CD14-positive monocyte (primary cell): ENCODE results near the gene MPDU1. TPM values are rescaled to one million over a fixed set of nuclear protein-coding genes. Genes with fewer than 3 reads are reported as not detected.

Experiments used
- DNase-seq, 3 donors: peaks; one replicate each; pipeline ENCODE4 v3.0.0-alpha.2; 2011 to 2022
- H2AFZ ChIP-seq: 2 replicates; pipeline ENCODE4 v1.6.0; 2012; ENCODE audit warnings: mild to moderate bottlenecking, low read depth, low read length, inconsistent platforms; ENCODE audit not compliant: insufficient read depth, poor library complexity, severe bottlenecking
- H3K27ac ChIP-seq, 2 donors: 1 replicate in 1 of 2; 2 replicates in 1 of 2; pipeline ENCODE4 v1.5.1; 2012 to 2013; ENCODE audit warnings: low read length in 2 of 2, control low read depth in 1 of 2, inconsistent platforms in 1 of 2, low read depth in 1 of 2, mild to moderate bottlenecking in 1 of 2
- H3K27me3 ChIP-seq, 2 donors: one replicate each; pipeline versions ENCODE4 v1.6.0 to v1.6.1; 2011 to 2013; ENCODE audit warnings: low read length in 2 of 2; ENCODE audit not compliant: control insufficient read depth in 2 of 2, insufficient read depth in 2 of 2
- H3K36me3 ChIP-seq, 2 donors: replicated peaks in 1 of 2; 1 replicate in 1 of 2; 2 replicates in 1 of 2; pipeline versions ENCODE4 v1.5.1 to v1.6.1; 2012 to 2013; ENCODE audit warnings: low read length in 2 of 2, control low read depth in 1 of 2, inconsistent platforms in 1 of 2, mild to moderate bottlenecking in 1 of 2; ENCODE audit not compliant: insufficient read depth in 2 of 2, control insufficient read depth in 1 of 2
- H3K4me1 ChIP-seq, 2 donors: 1 replicate in 1 of 2; 2 replicates in 1 of 2; pipeline versions ENCODE4 v1.5.1 to v1.6.1; 2012 to 2013; ENCODE audit warnings: low read length in 2 of 2, control low read depth in 1 of 2, inconsistent platforms in 1 of 2, mild to moderate bottlenecking in 1 of 2, moderate library complexity in 1 of 2; ENCODE audit not compliant: insufficient read depth in 2 of 2, control insufficient read depth in 1 of 2
- H3K4me2 ChIP-seq: replicated peaks from 2 replicates; pipeline ENCODE3; 2012; ENCODE audit warnings: low read length, moderate library complexity, mild to moderate bottlenecking; ENCODE audit not compliant: poor library complexity, severe bottlenecking; ENCODE audit errors: extremely low read depth
- H3K4me3 ChIP-seq, 3 experiments: fragments of 200-600 bp in 1 of 3; sonication (generic) in 1 of 3; replicated peaks in 1 of 3; 1 replicate in 2 of 3; 2 replicates in 1 of 3; pipeline ENCODE4 v1.5.1; 2011 to 2013; ENCODE audit warnings: low read length in 3 of 3, mild to moderate bottlenecking in 3 of 3, control low read depth in 2 of 3, low read depth in 2 of 3, inconsistent platforms in 1 of 3, moderate library complexity in 1 of 3
- H3K79me2 ChIP-seq: 2 replicates; pipeline ENCODE4 v1.6.0; 2012; ENCODE audit warnings: mild to moderate bottlenecking, control low read depth, inconsistent platforms, low read length, moderate library complexity; ENCODE audit not compliant: insufficient read depth
- H3K9ac ChIP-seq: 2 replicates; pipeline ENCODE4 v1.6.0; 2017; ENCODE audit warnings: low read length, mild to moderate bottlenecking; ENCODE audit not compliant: insufficient read depth, poor library complexity, severe bottlenecking
- H3K9me3 ChIP-seq, 2 donors: replicated peaks in 1 of 2; 1 replicate in 1 of 2; 2 replicates in 1 of 2; pipeline versions ENCODE4 v1.5.1 to v1.6.1; 2012 to 2013; ENCODE audit warnings: low read length in 2 of 2, control low read depth in 1 of 2; ENCODE audit not compliant: control insufficient read depth in 1 of 2, insufficient read depth in 1 of 2
- H4K20me1 ChIP-seq: 2 replicates; pipeline ENCODE4 v1.6.0; 2012; ENCODE audit warnings: mild to moderate bottlenecking, low read length, control low read depth, moderate library complexity; ENCODE audit not compliant: insufficient read depth
- H3K27ac Mint-ChIP-seq, 7 donors: one replicate each; pipeline ENCODE4 v1.8.0; 2020; ENCODE audit warnings: mild to moderate bottlenecking in 7 of 7, mixed read lengths in 7 of 7, moderate library complexity in 6 of 7, inconsistent platforms in 2 of 7
- H3K27me3 Mint-ChIP-seq, 3 donors: one replicate each; pipeline ENCODE4 v1.8.0; 2021 to 2022; ENCODE audit warnings: low read depth in 3 of 3, mild to moderate bottlenecking in 3 of 3, mixed read lengths in 3 of 3, moderate library complexity in 3 of 3, inconsistent platforms in 1 of 3
- H3K36me3 Mint-ChIP-seq, 2 donors: one replicate each; pipeline ENCODE4 v1.8.0; 2020; ENCODE audit warnings: mixed read lengths in 2 of 2, inconsistent platforms in 1 of 2, mild to moderate bottlenecking in 1 of 2
- H3K4me1 Mint-ChIP-seq: one replicate; pipeline ENCODE4 v1.8.0; 2020; ENCODE audit warnings: mild to moderate bottlenecking, mixed read lengths
- H3K4me3 Mint-ChIP-seq, 2 donors: one replicate each; pipeline ENCODE4 v1.8.0; 2020; ENCODE audit warnings: mild to moderate bottlenecking in 2 of 2, mixed read lengths in 2 of 2, moderate library complexity in 1 of 2
- H3K9me3 Mint-ChIP-seq, 7 donors: one replicate each; pipeline ENCODE4 v1.8.0; 2020 to 2022; ENCODE audit warnings: mixed read lengths in 7 of 7, mild to moderate bottlenecking in 6 of 7, moderate library complexity in 6 of 7, inconsistent platforms in 2 of 7
- WGBS: methylation state at CpG from one replicate; pipeline ENCODE4 v1.1.5; 2013; ENCODE audit warnings: missing lambda C conversion rate; ENCODE audit not compliant: insufficient coverage; 5-methylcytosine and 5-hydroxymethylcytosine counted together
- intact Hi-C, 2 donors: fragments of 100-400 bp; cut with micrococcal nuclease; formaldehyde crosslinking; loops; one replicate each; pipeline versions ENCODE4 v1.15.0 to v1.15.1; 2023
- polyA plus RNA-seq, 3 donors: library from polyadenylated mRNA; depleted of rRNA in 1 of 3; unstranded in 2 of 3; stranded (reverse) in 1 of 3; fragments of 300-500 nt in 2 of 3; fragments of >200 nt in 1 of 3; fragmentation: Illumina TruSeq in 2 of 3; gene quantifications; 1 replicate in 2 of 3; 2 replicates in 1 of 3; pipeline ENCODE4 v1.2.3, GENCODE V29; 2012 to 2021
- small RNA-seq: library from RNA; depleted of rRNA; stranded (forward); fragments of <200 nt; gene quantifications from one replicate; pipeline ENCODE3, GENCODE V24; 2012; ENCODE audit warnings: low read depth; ENCODE audit not compliant: insufficient read length
- TF ChIP-seq, protein P1 (sequence below): fragments of 200-600 bp; IDR thresholded peaks from one replicate; pipeline ENCODE4 v1.8.0; 2022; ENCODE audit warnings: antibody characterized with exemption, mild to moderate bottlenecking

The MPDU1 gene
- polyA plus RNA-seq, 3 donors = 100 to 107 (median 103) TPM

DNA sequence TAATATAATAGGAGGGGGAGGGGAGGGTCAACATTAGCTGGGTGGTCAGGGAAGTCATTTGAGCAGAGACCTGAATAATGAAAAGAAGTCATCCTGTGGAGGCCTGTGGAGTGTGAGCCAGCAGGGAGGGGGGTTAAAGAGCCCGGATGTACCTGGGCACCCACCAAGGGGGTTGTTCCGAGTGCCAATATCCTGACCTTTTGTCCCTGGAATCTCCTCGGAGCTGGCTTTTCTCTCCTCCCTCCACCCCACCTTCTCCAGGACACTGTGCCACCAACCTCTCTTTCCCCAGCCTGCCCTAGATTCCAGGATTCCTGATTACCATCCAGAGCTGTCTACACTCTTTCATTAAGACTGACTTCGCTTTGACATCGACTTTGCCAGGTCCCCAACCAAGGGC lies 52.5 kb downstream of the MPDU1 start:
- peaks cover 0 to 3% (median 0%) of the 10 kb centered on the region in 7 donors for H3K9me3 Mint-ChIP-seq
- Histone ChIP-seq H3K79me2 (no peaks in the 10 kb centered on the region), H4K20me1 (no peaks in the 10 kb centered on the region), H2AFZ (no peak overlapping the region), H3K4me2 (no peak overlapping the region), H3K27me3 (no peaks in the 10 kb centered on the region), H3K27ac (no peak overlapping the region), H3K9me3 (no peaks in the 10 kb centered on the region), H3K4me3 (no peak overlapping the region), H3K36me3 (no peaks in the 10 kb centered on the region), H3K9ac (no peak overlapping the region), H3K4me1 (peaks cover 3 to 7% of the 10 kb centered on the region in 2 donors)
- peaks cover 0 to 3% of the 10 kb centered on the region in 2 donors for H3K36me3 Mint-ChIP-seq
- TF ChIP-seq, protein P1, sequence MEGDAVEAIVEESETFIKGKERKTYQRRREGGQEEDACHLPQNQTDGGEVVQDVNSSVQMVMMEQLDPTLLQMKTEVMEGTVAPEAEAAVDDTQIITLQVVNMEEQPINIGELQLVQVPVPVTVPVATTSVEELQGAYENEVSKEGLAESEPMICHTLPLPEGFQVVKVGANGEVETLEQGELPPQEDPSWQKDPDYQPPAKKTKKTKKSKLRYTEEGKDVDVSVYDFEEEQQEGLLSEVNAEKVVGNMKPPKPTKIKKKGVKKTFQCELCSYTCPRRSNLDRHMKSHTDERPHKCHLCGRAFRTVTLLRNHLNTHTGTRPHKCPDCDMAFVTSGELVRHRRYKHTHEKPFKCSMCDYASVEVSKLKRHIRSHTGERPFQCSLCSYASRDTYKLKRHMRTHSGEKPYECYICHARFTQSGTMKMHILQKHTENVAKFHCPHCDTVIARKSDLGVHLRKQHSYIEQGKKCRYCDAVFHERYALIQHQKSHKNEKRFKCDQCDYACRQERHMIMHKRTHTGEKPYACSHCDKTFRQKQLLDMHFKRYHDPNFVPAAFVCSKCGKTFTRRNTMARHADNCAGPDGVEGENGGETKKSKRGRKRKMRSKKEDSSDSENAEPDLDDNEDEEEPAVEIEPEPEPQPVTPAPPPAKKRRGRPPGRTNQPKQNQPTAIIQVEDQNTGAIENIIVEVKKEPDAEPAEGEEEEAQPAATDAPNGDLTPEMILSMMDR = no peak
- intact Hi-C loops = no loop called here
- H3K27ac Mint-ChIP-seq = peak overlapping the region in 1 of 7 donors; percentile 70
- H3K4me3 Mint-ChIP-seq = peak overlapping the region in 1 of 2 donors; percentile 3
- DNase-seq = no peak
- WGBS = 91% methylated on average over 5 of the region's 5 CpGs
- H3K4me1 Mint-ChIP-seq = peaks cover 16% of the 10 kb centered on the region
- peaks cover 2 to 11% (median 8%) of the 10 kb centered on the region in 3 donors for H3K27me3 Mint-ChIP-seq

Small RNA genes lying within 50 kb of the gene (small RNA-seq; reads per million reads assigned to genes)
- gene CD68 (not detected), gene RF00019 (not detected), gene SNORA48 (not detected), gene SNORD10 (not detected)

Other genes with a start within 250 kb of the MPDU1 start
- 10 to 100 TPM; 32.1 to 68.5 (median 40.5) TPM for gene ACAP1, start 247.3 kb upstream of the MPDU1 start, polyA plus RNA-seq
- gene KCTD11, start 231.7 kb upstream of the MPDU1 start, polyA plus RNA-seq = 1 to 10 TPM; 3.4 to 5.6 (median 3.6) TPM
- gene TMEM95, start 228.7 kb upstream of the MPDU1 start, polyA plus RNA-seq = not detected
- not detected for gene TNK1, start 202.8 kb upstream of the MPDU1 start, polyA plus RNA-seq
- 10 to 100 TPM; 37.6 to 70.4 (median 45.7) TPM for gene PLSCR3, start 189.3 kb upstream of the MPDU1 start, polyA plus RNA-seq
- 10 to 100 TPM; 39.2 to 81.4 (median 72.6) TPM for gene TMEM256, start 179.8 kb upstream of the MPDU1 start, polyA plus RNA-seq
- gene NLGN2, start 176.0 kb upstream of the MPDU1 start, polyA plus RNA-seq = under 1 TPM in 1 of 3 donors, not detected in 2; 0.55 TPM
- not detected for gene SPEM1, start 163.5 kb upstream of the MPDU1 start, polyA plus RNA-seq
- gene SPEM2, start 158.2 kb upstream of the MPDU1 start, polyA plus RNA-seq = not detected
- not detected for gene SPEM3, start 155.0 kb upstream of the MPDU1 start, polyA plus RNA-seq
- gene TMEM102, start 148.4 kb upstream of the MPDU1 start, polyA plus RNA-seq = 10 to 100 TPM in 1 of 3 donors, 1 to 10 TPM in 2; 5.1 to 11.3 (median 9.8) TPM
- 1 to 10 TPM in 1 of 3 donors, not detected in 2; 2.2 TPM for gene FGF11, start 144.3 kb upstream of the MPDU1 start, polyA plus RNA-seq
- gene CHRNB1, start 138.8 kb upstream of the MPDU1 start, polyA plus RNA-seq = 10 to 100 TPM in 2 of 3 donors, 1 to 10 TPM in 1; 9.3 to 15.7 (median 14.7) TPM
- gene ZBTB4, start 104.2 kb upstream of the MPDU1 start, polyA plus RNA-seq = 1 to 10 TPM; 3.4 to 8.1 (median 4.4) TPM
- not detected for gene SLC35G6, start 102.4 kb upstream of the MPDU1 start, polyA plus RNA-seq
- 10 to 100 TPM; 12.1 to 27.9 (median 25.4) TPM for gene POLR2A, start 99.5 kb upstream of the MPDU1 start, polyA plus RNA-seq
- gene TNFSF12, start 34.8 kb upstream of the MPDU1 start, polyA plus RNA-seq = 10 to 100 TPM; 37.7 to 98.3 (median 50.2) TPM
- gene TNFSF13, start 25.1 kb upstream of the MPDU1 start, polyA plus RNA-seq = 100 to 1,000 TPM; 236 to 523 (median 491) TPM
- gene SENP3, start 21.9 kb upstream of the MPDU1 start, polyA plus RNA-seq = 100 to 1,000 TPM in 1 of 3 donors, 1 to 10 TPM in 2; 2.9 to 140 (median 5.6) TPM
- 100 to 1,000 TPM; 642 to 884 (median 744) TPM for gene CD68, start 4.2 kb upstream of the MPDU1 start, polyA plus RNA-seq
- 1 to 10 TPM in 2 of 3 donors, under 1 TPM in 1; 0.86 to 1.2 (median 1.1) TPM for gene SOX15, start 6.2 kb downstream of the MPDU1 start, polyA plus RNA-seq
- 10 to 100 TPM in 1 of 3 donors, 1 to 10 TPM in 2; 6.2 to 23.0 (median 9.2) TPM for gene FXR2, start 31.0 kb downstream of the MPDU1 start, polyA plus RNA-seq
- 100 to 1,000 TPM in 1 of 3 donors, 10 to 100 TPM in 2; 83.4 to 155 (median 89.8) TPM for gene SAT2, start 44.0 kb downstream of the MPDU1 start, polyA plus RNA-seq
- gene SHBG, start 46.3 kb downstream of the MPDU1 start, polyA plus RNA-seq = under 1 TPM in 2 of 3 donors, not detected in 1; 0.43 TPM
- under 1 TPM in 1 of 3 donors, not detected in 2; 0.07 TPM for gene ATP1B2, start 67.1 kb downstream of the MPDU1 start, polyA plus RNA-seq
- gene TP53, start 103.6 kb downstream of the MPDU1 start, polyA plus RNA-seq = 10 to 100 TPM; 16.2 to 35.1 (median 25.8) TPM
- 1 to 10 TPM; 6.3 to 9.8 (median 9.1) TPM for gene WRAP53, start 104.6 kb downstream of the MPDU1 start, polyA plus RNA-seq
- gene EFNB3, start 121.3 kb downstream of the MPDU1 start, polyA plus RNA-seq = under 1 TPM in 1 of 3 donors, not detected in 2; 0.01 TPM
- gene DNAH2, start 133.9 kb downstream of the MPDU1 start, polyA plus RNA-seq = under 1 TPM in 2 of 3 donors, not detected in 1; 0.03 to 0.15 TPM